HK-2 (cell line): ENCODE results near the gene SCML1.

Source experiments
- DNase-seq: peaks from one replicate; pipeline ENCODE4 v3.0.0-alpha.2; 2018; ENCODE audit not compliant: unreplicated experiment

The SCML1 gene

GRCh38 chrX:17788956-17789562 is 51.8 kb downstream of the SCML1 start:
- no peak for DNase-seq

- DNase-seq, result no peak
These were observed 55.5 kb downstream of the SCML1 start for GRCh38 chrX:17792826-17793225.

- DNase-seq, result no peak
These were observed 61.6 kb downstream of the SCML1 start for GRCh38 chrX:17798921-17799320.

- no peak for DNase-seq
These were observed 64.1 kb downstream of the SCML1 start for GRCh38 chrX:17801431-17801830.

- DNase-seq, result no peak
These were observed 65.5 kb downstream of the SCML1 start for GRCh38 chrX:17802756-17803155.

GRCh38 chrX:17803449-17803848 is 66.2 kb downstream of the SCML1 start:
- DNase-seq, result peak; percentile 8
